ENCODE measurements around the gene ZNF500.

- TF ChIP-seq POLR2A (IDR thresholded peaks at IDR 0.05), result no peak
- TF ChIP-seq CTCF (IDR thresholded peaks at IDR 0.05), result no peak
Measured at GRCh38 chr16:4801962-4802658, 35.1 kb upstream of the ZNF500 start, which contains the start of gene ROGDI.
